ENCODE measurements around the gene PI4K2B. TPM values are rescaled to one million over a fixed set of nuclear protein-coding genes. Genes with fewer than 3 reads are reported as not detected.
A peak's percentile ranks its signal among the peaks of the same experiment; 100 is the strongest.
"Not testable (repeated sequence)": the region's sequence is repeated elsewhere in the genome, so short reads cannot be mapped to it uniquely, and the experiment has no call there.

Gene PI4K2B
- total and polyA plus RNA-seq, 10 of the 15 experiments (the other 5 are each of a cell fraction or from before 2014, with no cell fraction given), result 12.9 to 55.3 (median 40.7) TPM

DNA sequence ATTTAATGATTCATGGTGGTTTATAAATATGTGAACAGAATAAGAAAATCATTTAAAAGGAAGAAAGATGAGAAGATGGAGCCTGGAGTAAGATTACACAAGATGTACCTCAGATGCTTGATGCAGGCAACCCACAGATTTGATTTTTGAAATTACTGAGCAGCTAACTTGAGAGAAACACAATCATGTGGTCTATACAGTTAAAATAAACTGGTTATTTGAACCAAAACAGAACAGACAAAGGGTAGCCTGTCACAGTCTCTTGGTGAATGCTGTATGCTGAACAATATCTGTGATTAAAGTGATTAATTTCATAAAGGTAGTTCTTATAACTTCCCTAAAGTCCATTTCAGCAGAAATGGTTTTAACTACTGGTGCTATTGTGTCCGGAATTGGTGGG is 4.2 kb downstream of the PI4K2B start:
- ChIA-PET POLR2A (interaction anchor here (0.6 to 1.2 kb wide), 3 partner anchors 75 to 91 kb away, joined by 3 to 4 read pairs (median 4); partner anchors contain the start of gene ZCCHC4), SMC1A (ENCODE audit: uncharacterized antibody, unreplicated experiment) (interaction anchor here (0.8 to 5.4 kb wide), 4 partner anchors 15 to 130 kb away, joined by 3 to 38 read pairs (median 9); partner anchors contain the start of gene ZCCHC4), CTCF (interaction anchor here (3.8 kb wide), 1 partner anchor 75 kb away, joined by 32 read pairs; the partner anchor contains the start of gene ZCCHC4), RAD21 (ENCODE audit: unreplicated experiment) (no interaction called here)
- intact Hi-C loops (cut with micrococcal nuclease; ENCODE audit: unreplicated experiment), result loop anchor here (10.0 kb wide), 1 partner anchor 653 kb away; the partner anchor contains the start of gene DHX15
- Histone ChIP-seq H3K36me3 (ENCODE audit: control insufficient read depth in 2 of 2, insufficient read depth in 2 of 2, low read length in 1 of 2) (peaks cover 0 to 5% of the 10 kb centered on the region in 2 experiments; a peak in 2 of 4 replicates), H3K4me1 (ENCODE audit: control insufficient read depth, insufficient read depth, low read length) (peaks cover 10% of the 10 kb centered on the region), H3K27me3 (replicated peaks in 1 of 2; ENCODE audit: control insufficient read depth in 2 of 2, insufficient read depth in 2 of 2, low read length in 1 of 2) (no peaks in the 10 kb centered on the region), H3K27ac (ENCODE audit: control insufficient read depth, insufficient read depth) (no peak overlapping the region), H3K9ac (ENCODE audit: control insufficient read depth, insufficient read depth, low read length) (no peak overlapping the region), H3K79me2 (ENCODE audit: control insufficient read depth, insufficient read depth, low read length) (peaks cover 77% of the 10 kb centered on the region), H4K20me1 (ENCODE audit: control insufficient read depth, insufficient read depth) (no peaks in the 10 kb centered on the region), H3K4me3 (no peak overlapping the region), H3K4me2 (ENCODE audit: control insufficient read depth, insufficient read depth) (no peak overlapping the region; the same call in 1 of the 2 replicates), H2AFZ (ENCODE audit: control insufficient read depth, low read depth, low read length) (no peak overlapping the region), H3K9me3 (replicated peaks; ENCODE audit: control insufficient read depth, insufficient read depth, low read length) (peaks cover 6% of the 10 kb centered on the region; the same call in 2 of the 3 replicates)
- TF ChIP-seq ZSCAN29 (IDR thresholded peaks at IDR 0.05), result peak; percentile 86
- no peak for TF ChIP-seq TCF7 (IDR thresholded peaks at IDR 0.05; ENCODE audit: borderline replicate concordance)
- FAIRE-seq (no peak), DNase-seq (ENCODE audit: low read depth, low spot score) (no peak), ATAC-seq (no peak)
- 100% methylated on average over 1 of the region's 1 CpG for WGBS (ENCODE audit: insufficient coverage, insufficient replicate concordance, low lambda C conversion rate, missing lambda C conversion rate)
- no TSS peak for BruUV-seq (replicated peaks)
- in situ Hi-C loops (cut with MboI), result loop anchor here (10.0 kb wide), 1 partner anchor 653 kb away; the partner anchor contains the start of gene DHX15

DNA sequence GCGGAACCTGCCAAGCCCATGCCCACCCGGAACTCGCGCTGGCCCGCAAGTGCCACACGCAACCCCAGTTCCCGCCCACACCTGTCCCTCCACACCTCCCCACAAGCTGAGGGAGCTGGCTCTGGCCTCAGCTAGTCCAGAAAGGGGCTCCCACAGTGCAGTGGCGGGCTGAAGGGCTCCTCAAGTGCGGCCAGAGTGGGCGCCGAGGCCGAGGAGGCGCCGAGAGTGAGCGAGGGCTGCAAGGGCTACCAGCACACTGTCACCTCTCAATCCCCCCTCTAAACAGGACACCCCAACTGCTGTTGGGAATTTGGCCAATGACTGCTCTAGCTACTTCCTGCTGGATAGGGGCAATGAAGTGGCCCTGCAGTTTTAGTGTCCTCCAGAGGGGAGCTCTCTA is 5.7 kb downstream of the PI4K2B start:
- not testable (repeated sequence) for H4K20me1 ChIP-seq (ENCODE audit: control insufficient read depth, insufficient read depth); FAIRE-seq; H3K27me3 ChIP-seq (replicated peaks in 1 of 2; ENCODE audit: control insufficient read depth in 2 of 2, insufficient read depth in 2 of 2, low read length in 1 of 2); H3K36me3 ChIP-seq (ENCODE audit: control insufficient read depth in 2 of 2, insufficient read depth in 2 of 2, low read length in 1 of 2); H3K9ac ChIP-seq (ENCODE audit: control insufficient read depth, insufficient read depth, low read length); H2AFZ ChIP-seq (ENCODE audit: control insufficient read depth, low read depth, low read length); ATAC-seq; H3K9me3 ChIP-seq (replicated peaks; ENCODE audit: control insufficient read depth, insufficient read depth, low read length); H3K4me1 ChIP-seq (ENCODE audit: control insufficient read depth, insufficient read depth, low read length); DNase-seq (ENCODE audit: low read depth, low spot score); BruUV-seq (replicated peaks)
- intact Hi-C loops (cut with micrococcal nuclease; ENCODE audit: unreplicated experiment), result loop anchor here (10.0 kb wide), 1 partner anchor 655 kb away; the partner anchor contains the start of gene DHX15
- POLR2A ChIA-PET, result interaction anchor here (0.7 to 1.3 kb wide), 2 partner anchors 46 to 73 kb away, joined by 3 to 4 read pairs; partner anchors contain the start of gene ZCCHC4
- peak; percentile 25; the same call in 1 of the 2 replicates for TF ChIP-seq RAD21 (IDR thresholded peaks at IDR 0.05; ENCODE audit: insufficient read depth, low read depth, low read length)
- in situ Hi-C loops (cut with MboI), result loop anchor here (10.0 kb wide), 1 partner anchor 655 kb away; the partner anchor contains the start of gene DHX15
- RAD21 ChIA-PET (ENCODE audit: unreplicated experiment), result interaction anchor here (0.9 to 1.6 kb wide), 6 partner anchors 14 to 128 kb away, joined by 3 to 12 read pairs (median 4); partner anchors contain the start of gene ZCCHC4
- 96% methylated on average over 9 of the region's 15 CpGs for WGBS (ENCODE audit: insufficient coverage, insufficient replicate concordance, low lambda C conversion rate, missing lambda C conversion rate)
- peak overlapping the region; percentile 62 for H3K4me3 ChIP-seq
- CTCF ChIA-PET, result interaction anchor here (0.8 to 2.4 kb wide), 6 partner anchors 13 to 128 kb away, joined by 3 to 18 read pairs (median 4); partner anchors contain the start of gene ZCCHC4
- peak overlapping the region; percentile 13 for H3K27ac ChIP-seq (ENCODE audit: control insufficient read depth, insufficient read depth)
- H3K79me2 ChIP-seq (ENCODE audit: control insufficient read depth, insufficient read depth, low read length), result peaks cover 74% of the 10 kb centered on the region
- SMC1A ChIA-PET (ENCODE audit: uncharacterized antibody, unreplicated experiment), result interaction anchor here (1.2 to 3.9 kb wide), 4 partner anchors 13 to 128 kb away, joined by 3 to 13 read pairs (median 8); no protein-coding TSS in a partner anchor
- H3K4me2 ChIP-seq (ENCODE audit: control insufficient read depth, insufficient read depth), result peak overlapping the region; percentile 66
